ENCODE measurements around the gene C9orf152. TPM values are rescaled to one million over a fixed set of nuclear protein-coding genes. Genes with fewer than 3 reads are reported as not detected.

Gene C9orf152
- total and polyA plus RNA-seq, 9 of the 15 experiments (the other 6 are each of a cell fraction or from before 2014, with no cell fraction given): not detected

- TF ChIP-seq ZBTB40 (IDR thresholded peaks at IDR 0.05) (peak; percentile 43; the same call in 1 of the 2 replicates), ZBTB40 (CRISPR knock-in tag; IDR thresholded peaks at IDR 0.05) (no peak), POLR2A (conservative IDR thresholded peaks at IDR 0.05) (no peak; the same call in 1 of the 2 replicates), PHF20 (IDR thresholded peaks at IDR 0.05; ENCODE audit: partially characterized antibody) (peak; percentile 68), CBX8 (IDR thresholded peaks at IDR 0.05; ENCODE audit: borderline replicate concordance, extremely low read depth, low read depth, low read length, poor library complexity, severe bottlenecking) (no peak), ATF1 (CRISPR knock-in tag; IDR thresholded peaks at IDR 0.05) (no peak), ATF1 (tag; IDR thresholded peaks at IDR 0.05) (peak; percentile 65), TAF1 (IDR thresholded peaks at IDR 0.05; ENCODE audit: control insufficient read depth, extremely low read depth, insufficient read depth, low read length, severe bottlenecking) (no peak), USF2 (CRISPR knock-in tag; IDR thresholded peaks at IDR 0.05) (no peak), ETV6 (IDR thresholded peaks at IDR 0.05; ENCODE audit: borderline replicate concordance in 1 of 2, low read depth in 2 of 2, low read length in 1 of 2) (no peak), ETV6 (CRISPR knock-in tag; IDR thresholded peaks at IDR 0.05; ENCODE audit: borderline replicate concordance) (no peak), KDM5B (IDR thresholded peaks at IDR 0.05; ENCODE audit: insufficient replicate concordance, low read depth, low read length) (peak; percentile 18), SREBF2 (CRISPR knock-in tag; IDR thresholded peaks at IDR 0.05) (no peak), PRMT5 (CRISPR knock-in tag; IDR thresholded peaks at IDR 0.05) (no peak), ZNF316 (IDR thresholded peaks at IDR 0.05) (no peak)
- TF ChIP-seq, protein P1, sequence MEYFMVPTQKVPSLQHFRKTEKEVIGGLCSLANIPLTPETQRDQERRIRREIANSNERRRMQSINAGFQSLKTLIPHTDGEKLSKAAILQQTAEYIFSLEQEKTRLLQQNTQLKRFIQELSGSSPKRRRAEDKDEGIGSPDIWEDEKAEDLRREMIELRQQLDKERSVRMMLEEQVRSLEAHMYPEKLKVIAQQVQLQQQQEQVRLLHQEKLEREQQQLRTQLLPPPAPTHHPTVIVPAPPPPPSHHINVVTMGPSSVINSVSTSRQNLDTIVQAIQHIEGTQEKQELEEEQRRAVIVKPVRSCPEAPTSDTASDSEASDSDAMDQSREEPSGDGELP (CRISPR knock-in tag; IDR thresholded peaks at IDR 0.05; ENCODE audit: borderline replicate concordance): no peak
Measured at GRCh38 chr9:110257097-110257841, 49.3 kb upstream of the C9orf152 start (continued).

Measured in K562 (cell line).